NT2/D1 (cell line): ENCODE results near the gene WRNIP1.

ENCODE experiments used
- SUZ12 ChIP-seq: IDR thresholded peaks from 2 replicates; pipeline ENCODE4 v1.6.1; 2011; ENCODE audit not compliant: insufficient read length, insufficient read depth; ENCODE audit errors: extremely low read depth
- YY1 ChIP-seq: IDR thresholded peaks from 2 replicates; pipeline ENCODE4 v1.6.1; 2011; ENCODE audit not compliant: insufficient read length, insufficient read depth
- ZNF274 ChIP-seq: IDR thresholded peaks from 2 replicates; pipeline ENCODE4 v1.6.1; 2011; ENCODE audit warnings: mild to moderate bottlenecking, low read depth, low read length

GRCh38 chr6:2781685-2782355 is 16.6 kb downstream of the WRNIP1 start:
- TF ChIP-seq ZNF274 (no peak), YY1 (no peak), SUZ12 (no peak)
